GM10847 (cell line): ENCODE measurements around the gene SDF4.

Source experiments
- POLR2A ChIP-seq: IDR thresholded peaks from 2 replicates; pipeline ENCODE4 v1.6.1; 2011; ENCODE audit not compliant: insufficient read length; ENCODE audit errors: extremely low read depth

SDF4 gene

DNA sequence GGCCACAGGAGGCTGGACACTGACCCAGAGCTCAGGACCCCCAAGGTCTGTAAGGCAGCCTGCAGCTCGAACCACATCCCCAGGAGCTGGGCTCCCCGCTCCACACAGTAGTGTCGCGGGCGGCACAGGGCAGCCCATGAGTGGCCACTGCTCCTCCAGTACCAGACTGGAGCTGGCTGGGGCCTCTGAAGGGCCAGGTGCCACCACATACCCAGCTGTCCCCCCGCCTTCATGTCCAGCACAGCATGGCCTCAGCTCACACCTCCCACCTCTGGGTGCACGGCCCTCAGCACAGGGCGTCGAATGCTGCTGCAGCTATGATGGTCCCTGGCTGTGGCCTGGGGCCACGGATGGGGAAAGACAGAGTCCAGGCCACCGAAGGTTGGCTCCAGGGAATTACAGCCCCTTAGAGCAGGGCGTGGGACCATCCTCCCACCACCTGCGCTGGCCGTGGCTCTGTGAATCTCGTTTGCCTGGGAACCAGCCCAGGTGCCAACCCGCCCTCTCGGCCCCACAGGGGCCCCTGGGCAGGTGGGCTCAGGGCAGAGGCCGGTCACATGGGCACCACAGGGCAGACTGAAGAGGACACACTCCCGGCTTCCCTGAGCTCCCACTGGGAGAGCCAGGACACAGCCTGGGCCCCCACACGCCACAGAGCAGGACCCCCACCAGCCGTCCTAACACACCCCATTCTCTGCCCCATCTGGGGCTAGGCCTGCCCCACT is 15.8 kb downstream of the SDF4 start:
- no peak for TF ChIP-seq POLR2A

DNA sequence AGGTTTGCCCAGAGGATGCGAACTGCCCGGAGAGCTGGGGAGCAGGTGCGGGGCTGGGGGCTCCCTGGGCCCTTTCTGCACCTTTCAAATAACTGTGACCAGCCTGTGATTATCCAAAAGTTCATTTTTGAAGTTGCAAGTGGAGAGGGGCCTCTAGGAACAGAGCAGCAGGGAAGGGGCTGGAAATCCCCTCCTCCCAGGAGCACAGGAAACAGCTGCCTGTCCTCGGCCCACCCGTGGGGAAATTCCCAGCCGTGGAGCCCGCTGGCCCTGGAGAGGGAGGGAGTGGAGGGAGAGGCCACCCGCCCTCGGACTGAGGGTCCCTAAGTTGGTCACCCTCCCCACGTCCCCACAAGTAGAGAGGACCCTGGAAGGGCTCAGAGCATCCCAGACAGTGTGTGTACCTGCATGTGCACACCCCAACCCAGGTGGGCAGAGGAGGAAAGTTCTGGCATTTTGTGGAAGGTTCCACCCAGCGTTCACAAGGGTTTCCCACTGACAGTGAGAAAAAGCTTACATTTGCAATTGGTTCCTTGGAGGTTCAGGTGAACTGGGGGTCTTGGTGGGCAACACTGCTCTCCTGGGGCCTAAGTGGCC is 16.6 kb downstream of the SDF4 start:
- TF ChIP-seq POLR2A: no peak

DNA sequence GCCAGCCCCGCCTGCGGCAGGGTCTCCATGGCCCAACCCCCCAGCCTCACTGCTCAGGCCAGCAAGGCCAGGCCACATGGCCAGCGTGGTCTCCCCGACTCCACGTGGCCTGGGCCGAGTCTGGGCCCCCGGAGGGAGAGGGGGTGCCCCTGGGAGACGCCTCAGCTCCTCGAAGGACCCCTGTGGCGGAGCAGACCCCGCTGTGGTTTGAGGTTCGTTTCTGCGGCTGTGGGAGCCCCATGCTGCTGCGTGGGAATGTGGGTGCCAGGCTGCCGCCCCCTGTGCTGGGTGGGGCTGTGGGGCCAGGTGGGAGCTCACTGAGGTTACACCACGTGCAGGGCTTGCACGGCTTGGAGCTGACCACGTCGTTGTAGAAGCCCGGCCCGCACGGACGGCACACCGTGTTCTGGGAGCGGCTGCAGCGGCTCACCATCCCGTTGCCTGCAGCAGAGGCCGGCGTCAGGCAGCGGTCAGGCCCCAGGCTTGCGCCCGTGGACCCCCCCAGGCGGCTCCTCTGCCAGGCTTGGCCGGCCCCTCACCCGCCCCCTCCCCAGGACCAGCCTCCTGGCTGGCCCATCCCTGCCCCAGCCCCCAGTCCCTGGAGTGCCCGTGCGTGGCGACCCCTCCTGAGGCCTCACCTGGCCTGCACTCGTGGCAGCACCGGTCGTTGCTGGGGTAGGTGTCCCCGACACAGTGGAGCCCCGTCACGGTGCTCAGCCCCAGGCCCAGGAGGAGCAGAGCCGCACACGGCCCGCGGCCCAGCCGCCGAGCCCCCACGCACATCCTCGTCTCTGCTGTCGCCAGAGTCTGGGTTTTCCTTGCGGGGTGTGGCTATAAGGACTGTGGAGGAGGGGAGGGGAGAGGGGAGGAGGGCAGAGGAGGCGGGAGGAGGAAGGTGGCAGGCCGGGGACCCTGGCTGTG is 18.2 kb downstream of the SDF4 start, which contains the start of gene TNFRSF4:
Gene TNFRSF4, minus strand, starts transcription at position 809 of the 921 bp plus-strand sequence. Its CDS starts 26 bp downstream, at position 783.
- TF ChIP-seq POLR2A: no peak

DNA sequence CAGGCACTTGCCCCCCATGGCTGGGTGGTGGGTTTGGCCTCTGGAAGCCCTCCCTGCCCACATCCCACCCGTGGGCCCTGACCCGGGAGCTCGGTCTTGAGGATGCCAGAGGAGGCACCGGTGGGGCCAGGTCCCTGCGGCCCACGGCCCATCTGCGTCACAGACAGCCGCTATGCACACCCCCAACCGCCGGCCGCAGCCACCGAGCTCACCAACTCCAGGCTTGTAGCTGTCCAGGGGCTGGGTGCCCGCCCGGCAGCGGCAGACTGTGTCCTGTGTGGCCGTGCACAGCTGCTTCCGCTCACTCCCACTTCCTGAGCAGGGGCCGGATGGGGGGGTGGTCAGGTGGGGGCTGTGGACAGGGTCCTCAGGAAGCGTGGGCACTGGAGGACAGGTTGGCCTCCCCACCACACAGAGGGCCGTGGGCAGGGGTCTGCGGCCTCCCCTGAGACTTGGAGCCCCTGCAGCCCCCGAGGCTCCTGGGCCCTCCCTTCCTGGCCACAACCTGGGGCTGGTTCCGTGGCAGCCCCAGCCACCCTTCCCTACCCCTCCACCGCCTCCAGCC is 18.9 kb downstream of the SDF4 start:
- no peak for TF ChIP-seq POLR2A

DNA sequence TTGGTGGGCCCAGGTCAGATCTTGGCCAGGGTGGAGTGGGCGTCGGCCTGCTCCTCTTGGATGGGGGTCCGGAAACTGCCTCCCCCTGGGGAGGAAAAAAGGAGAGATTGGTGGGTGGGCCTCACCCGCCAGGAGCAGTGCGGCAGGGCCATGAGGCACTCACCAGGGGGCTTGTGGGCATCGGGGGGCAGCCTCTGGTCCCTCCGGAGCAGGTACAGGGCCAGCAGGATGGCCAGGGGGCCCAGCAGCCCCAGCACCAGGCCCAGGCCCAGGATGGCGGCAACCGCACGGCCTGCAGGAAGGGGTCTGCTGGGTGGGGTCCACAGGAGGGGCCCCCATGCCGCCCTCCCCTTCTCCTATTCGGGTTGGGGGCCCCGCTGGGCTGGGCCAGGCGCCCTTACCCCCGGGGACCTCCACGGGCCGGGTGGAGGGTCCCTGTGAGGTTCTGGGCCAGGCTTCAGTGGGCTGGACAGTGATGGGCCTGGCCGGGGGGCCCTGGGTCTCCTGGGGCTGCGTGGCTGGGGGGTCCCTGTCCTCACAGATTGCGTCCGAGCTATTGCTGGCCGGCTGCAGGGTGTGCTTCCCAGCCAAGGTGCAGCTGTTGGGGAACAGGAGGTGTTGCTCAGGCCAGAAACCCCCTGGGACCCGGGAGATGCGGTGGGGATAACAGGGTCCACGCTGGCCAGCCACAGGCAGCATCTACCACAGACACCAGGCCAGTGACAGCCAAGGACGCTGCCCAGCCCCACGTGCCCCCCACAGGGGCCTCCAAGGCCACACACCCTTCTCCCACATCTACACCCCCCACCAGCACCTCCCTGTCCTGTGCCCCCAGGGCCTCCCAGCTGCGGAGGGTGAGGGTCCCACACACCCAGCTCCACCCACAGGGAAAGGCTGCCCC is 20.0 kb downstream of the SDF4 start:
- no peak for TF ChIP-seq POLR2A

DNA sequence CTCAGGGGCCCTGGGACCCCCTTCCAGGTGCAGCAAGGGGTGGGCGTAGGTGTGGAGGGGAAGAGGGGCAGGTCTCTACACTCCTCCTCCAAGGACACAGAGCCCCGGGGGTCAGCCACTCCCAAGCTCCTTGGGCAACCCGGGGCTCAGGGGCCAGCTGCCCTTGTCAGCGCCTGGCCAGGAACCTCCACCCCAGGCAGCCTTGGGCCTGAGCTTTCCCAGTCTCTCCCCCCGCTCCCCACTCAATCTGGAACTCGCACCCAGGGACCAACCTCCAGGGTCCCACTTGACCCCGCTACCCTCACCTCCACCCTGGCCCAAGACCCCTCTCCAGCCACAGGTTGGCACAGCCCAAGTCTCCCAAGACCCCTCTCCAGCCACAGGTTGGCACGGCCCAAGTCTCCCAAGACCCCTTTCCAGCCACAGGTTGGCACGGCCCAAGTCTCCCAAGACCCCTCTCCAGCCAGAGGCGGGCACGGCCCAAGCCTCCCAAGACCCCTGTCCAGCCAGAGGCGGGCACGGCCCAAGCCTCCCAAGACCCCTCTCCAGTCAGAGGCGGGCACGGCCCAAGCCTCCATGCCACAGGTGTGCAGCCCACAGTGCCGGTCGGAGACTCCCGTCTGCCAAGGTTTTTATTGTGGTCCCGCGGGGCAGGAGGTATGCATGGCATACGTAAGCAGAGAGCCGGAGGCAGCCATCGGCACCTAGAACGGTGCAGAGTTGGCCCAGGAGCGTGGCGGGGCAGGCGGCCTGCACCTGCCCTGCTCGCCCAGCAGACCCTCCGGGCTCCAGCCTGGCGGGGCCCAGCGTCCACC is 20.9 kb downstream of the SDF4 start:
- TF ChIP-seq POLR2A: no peak

DNA sequence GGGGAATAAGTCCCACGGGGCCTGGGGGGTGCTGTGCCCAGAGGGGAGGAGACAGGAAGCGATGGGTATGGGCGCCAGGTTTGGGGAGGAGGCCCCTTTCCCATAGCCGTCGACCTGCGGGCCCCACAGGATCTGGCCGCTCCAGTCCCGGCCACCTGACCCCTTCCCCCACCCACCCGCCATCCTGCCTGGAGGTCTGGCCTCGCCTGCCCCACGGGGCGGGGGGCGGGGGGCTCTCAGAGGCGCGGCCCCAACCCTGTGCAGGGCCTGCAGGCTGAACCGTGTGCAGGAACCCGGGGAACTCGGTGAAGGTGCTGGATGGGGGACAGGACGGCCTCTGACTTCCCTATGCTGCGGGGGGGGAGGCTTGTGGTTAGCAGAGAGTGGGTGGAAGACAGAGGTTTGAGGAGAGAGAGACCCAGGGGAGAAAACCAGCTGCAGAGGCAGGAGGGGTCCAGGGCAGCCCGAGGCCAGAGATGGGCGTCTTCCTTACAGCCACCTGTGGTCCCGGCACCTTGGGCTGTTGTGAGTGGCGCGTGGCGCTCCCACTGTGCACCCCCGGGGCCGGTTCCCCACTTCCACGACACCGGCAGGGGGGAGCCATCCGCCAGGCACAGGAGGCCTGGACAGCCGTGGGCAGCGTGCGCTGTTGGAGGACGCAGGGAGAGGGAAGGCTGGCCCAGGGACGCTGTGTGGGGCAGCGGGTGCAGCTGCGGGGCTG is 22.9 kb downstream of the SDF4 start:
- TF ChIP-seq POLR2A: no peak

DNA sequence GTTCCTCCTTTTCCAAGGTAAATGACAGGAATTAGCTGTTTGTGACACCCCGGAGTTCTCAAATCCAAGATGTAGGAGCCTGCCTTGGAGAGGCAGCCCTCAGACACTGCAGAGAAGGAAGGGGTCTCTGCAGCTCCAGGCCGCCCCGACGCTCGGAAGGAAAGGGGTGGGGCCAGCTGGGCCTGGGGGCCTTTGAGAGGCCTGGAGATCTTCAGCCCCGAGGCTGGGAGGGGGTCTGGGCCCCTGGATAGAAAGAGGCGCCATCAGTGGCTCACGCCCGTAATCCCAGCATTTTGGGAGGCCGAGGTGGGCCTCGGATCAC is 24.3 kb downstream of the SDF4 start:
- no peak for TF ChIP-seq POLR2A

DNA sequence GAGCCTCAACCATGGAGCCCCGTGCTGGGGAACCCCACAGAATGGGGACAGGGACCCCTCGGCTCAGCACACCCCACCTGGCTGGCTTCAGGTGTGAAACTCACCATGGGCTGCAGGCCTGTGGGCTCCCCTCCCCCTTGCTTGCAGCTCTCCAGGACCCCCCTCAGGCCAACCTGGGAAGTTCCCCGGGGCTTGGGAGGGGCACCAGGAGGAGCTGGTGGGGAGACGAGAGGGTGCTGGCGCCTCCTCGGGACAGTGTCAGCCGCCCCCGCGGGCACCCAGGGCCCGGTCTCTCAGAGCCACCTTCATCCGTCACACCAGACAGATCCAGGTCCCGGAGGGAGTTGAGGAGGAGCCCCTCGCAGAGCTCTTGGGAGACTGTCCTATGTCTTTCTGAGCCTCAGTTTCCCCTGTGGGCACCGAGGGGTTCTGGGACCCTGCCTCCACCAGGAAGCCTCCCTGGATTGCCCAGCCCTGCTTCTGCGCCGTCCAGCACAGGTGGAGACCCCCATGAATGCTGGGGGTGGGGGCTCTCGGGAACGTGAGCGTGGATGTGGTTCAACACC is 24.8 kb downstream of the SDF4 start:
- no peak for TF ChIP-seq POLR2A

DNA sequence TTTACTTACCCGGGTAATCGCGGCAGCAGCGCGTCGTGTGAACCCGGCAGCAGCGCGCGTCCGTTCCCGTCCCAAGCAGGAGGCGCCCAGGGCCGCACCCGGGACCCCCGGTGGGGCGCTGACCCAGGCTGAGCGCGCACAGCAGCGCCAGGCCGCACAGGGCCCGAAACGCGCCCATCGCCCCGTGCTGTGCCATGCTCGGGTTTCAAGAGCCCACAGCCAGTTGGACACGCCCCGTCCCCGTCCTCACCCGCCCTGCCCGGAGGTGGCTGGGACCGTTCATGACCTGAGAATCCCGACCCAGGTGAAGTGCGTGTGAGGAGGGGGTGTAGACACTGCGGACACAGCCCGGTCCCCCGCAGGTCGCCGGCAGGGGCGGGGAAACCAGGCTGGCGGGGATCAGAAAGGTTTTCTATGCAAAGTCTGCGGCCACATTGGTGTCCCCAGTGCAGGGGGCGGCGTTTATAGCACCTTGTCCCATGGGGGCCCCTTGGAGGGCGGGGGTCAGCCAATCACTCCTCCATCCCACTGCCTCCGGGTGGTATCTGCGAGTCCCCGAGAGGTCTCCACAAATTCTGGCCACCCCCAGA is 25.3 kb downstream of the SDF4 start, which contains the start of gene TNFRSF18:
Gene TNFRSF18, minus strand, starts transcription at position 217 of the 590 bp plus-strand sequence. Its CDS starts 21 bp downstream, at position 196.
- TF ChIP-seq POLR2A: no peak

DNA sequence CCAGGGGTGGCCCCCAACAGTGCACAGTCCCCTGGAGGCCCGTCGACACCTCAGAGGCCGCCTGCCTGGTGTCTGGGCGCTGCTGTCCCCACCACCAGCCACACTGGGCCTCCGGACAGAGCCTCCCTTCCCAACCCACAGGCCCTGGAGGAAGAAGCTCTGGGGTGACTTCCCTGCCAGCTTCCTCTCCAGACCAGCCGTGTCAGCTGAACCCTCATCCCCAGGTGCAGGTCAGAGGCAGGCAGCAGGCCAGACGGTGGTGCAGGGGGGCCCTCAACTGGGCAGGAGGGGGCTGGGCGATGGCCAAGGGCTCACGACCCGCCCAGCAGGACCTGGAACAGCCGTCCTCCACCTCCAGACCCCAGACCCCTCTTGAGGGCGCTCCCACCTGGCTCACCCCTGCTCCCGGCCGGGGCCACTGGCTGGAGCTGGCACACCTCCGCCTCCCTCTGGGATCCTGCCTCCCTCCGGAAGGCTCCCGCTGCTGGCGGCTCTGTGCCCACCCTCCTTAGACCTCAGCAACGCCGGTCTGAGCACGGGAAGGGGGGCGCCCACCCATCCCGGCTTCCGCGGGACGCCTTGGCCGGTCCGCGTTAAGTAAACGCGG is 25.9 kb downstream of the SDF4 start:
- no peak for TF ChIP-seq POLR2A

DNA sequence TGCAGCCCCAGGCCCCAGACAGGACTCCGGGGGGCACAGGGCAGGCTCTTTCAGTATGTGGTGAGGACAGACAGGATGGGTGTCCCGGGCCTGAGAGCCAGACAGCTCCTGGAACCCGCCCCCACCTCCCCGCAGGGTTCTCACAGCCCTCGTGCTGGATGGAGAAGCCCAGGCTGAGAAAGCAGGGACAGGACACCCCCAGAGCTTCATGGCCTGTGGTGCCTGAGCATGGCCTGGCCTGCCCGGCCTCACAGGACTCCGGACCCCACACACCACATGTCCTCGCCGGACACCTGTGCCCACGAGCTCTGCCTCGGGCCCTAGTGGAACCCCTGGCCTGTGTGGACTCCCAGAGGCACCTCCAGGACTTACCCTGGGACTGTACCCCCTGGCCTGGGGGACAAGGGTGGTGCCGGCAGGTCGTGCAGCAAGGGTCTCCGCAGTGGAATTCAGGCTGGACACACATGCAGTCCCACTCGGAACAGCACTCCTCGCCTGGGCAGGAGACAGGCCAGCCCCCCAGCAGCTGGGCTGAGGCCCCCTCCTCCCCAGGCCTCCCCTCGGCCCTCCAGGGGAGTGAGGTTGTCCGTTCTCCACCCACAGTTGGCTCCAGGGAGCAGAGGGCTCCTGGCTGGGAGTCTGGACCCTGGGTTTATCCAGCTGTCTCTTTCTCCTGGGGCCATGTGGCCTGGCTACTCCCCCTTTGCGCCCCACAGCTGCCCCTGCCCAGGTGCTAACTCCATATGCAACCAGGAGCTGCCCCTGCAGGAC is 26.6 kb downstream of the SDF4 start:
- TF ChIP-seq POLR2A: no peak
